CD4-positive, CD25-positive, alpha-beta regulatory T cell (primary cell): ENCODE results near the gene ACTR10. TPM values are rescaled to one million over a fixed set of nuclear protein-coding genes. Genes with fewer than 3 reads are reported as not detected.
"Not testable (repeated sequence)": the region's sequence is repeated elsewhere in the genome, so short reads cannot be mapped to it uniquely, and the experiment has no call there.

Experiments used
- ATAC-seq, 2 donors: fragments of 150-1000 bp; cut with Tn5 transposase; one replicate each; pipeline ENCODE4 v1.10.0; 2021; ENCODE audit warnings: low read depth in 2 of 2, moderate number of reproducible peaks in 2 of 2, moderate library complexity in 1 of 2
- DNase-seq, 3 donors: peaks; one replicate each; pipeline versions ENCODE4 v3.0.0 to v3.0.0-alpha.2; 2012 to 2022; ENCODE audit warnings: mixed read lengths in 1 of 3
- H3K27ac ChIP-seq: one replicate; pipeline ENCODE4 v1.7.0; 2013; ENCODE audit warnings: mild to moderate bottlenecking, low read length; ENCODE audit not compliant: insufficient read depth, poor library complexity, severe bottlenecking
- H3K27me3 ChIP-seq: one replicate; pipeline ENCODE4 v1.7.0; 2013; ENCODE audit warnings: low read length; ENCODE audit not compliant: control insufficient read depth, insufficient read depth
- H3K36me3 ChIP-seq: one replicate; pipeline ENCODE4 v1.7.0; 2013; ENCODE audit warnings: mild to moderate bottlenecking, low read length, moderate library complexity; ENCODE audit not compliant: control insufficient read depth, insufficient read depth
- H3K4me1 ChIP-seq: 2 replicates; pipeline ENCODE4 v1.7.0; 2013; ENCODE audit warnings: mild to moderate bottlenecking, low read length; ENCODE audit not compliant: insufficient read depth, control insufficient read depth, poor library complexity, severe bottlenecking
- H3K4me3 ChIP-seq: one replicate; pipeline ENCODE4 v1.7.0; 2013; ENCODE audit warnings: low read depth, mild to moderate bottlenecking, low read length, moderate library complexity
- H3K9me3 ChIP-seq, 2 experiments: 1 replicate in 1 of 2; 2 replicates in 1 of 2; pipeline ENCODE4 v1.7.0; 2013; ENCODE audit warnings: low read length in 2 of 2, mild to moderate bottlenecking in 1 of 2, moderate library complexity in 1 of 2; ENCODE audit not compliant: control insufficient read depth in 2 of 2
- H3K27ac Mint-ChIP-seq, 3 donors: one replicate each; pipeline ENCODE4 v1.8.0; 2020 to 2022; ENCODE audit warnings: mild to moderate bottlenecking in 3 of 3, mixed read lengths in 3 of 3, moderate library complexity in 2 of 3
- H3K27me3 Mint-ChIP-seq: one replicate; pipeline ENCODE4 v1.8.0; 2022; ENCODE audit warnings: mild to moderate bottlenecking, mixed read lengths
- H3K36me3 Mint-ChIP-seq: one replicate; pipeline ENCODE4 v1.8.0; 2020; ENCODE audit warnings: mixed read lengths
- H3K4me1 Mint-ChIP-seq, 4 donors: one replicate each; pipeline ENCODE4 v1.8.0; 2020 to 2022; ENCODE audit warnings: mixed read lengths in 4 of 4, mild to moderate bottlenecking in 1 of 4
- H3K4me3 Mint-ChIP-seq, 4 donors: one replicate each; pipeline ENCODE4 v1.8.0; 2020 to 2022; ENCODE audit warnings: mild to moderate bottlenecking in 4 of 4, mixed read lengths in 4 of 4, moderate library complexity in 3 of 4
- H3K9me3 Mint-ChIP-seq, 7 donors: one replicate each; pipeline ENCODE4 v1.8.0; 2020 to 2022; ENCODE audit warnings: mixed read lengths in 7 of 7, mild to moderate bottlenecking in 3 of 7, moderate library complexity in 2 of 7
- polyA plus RNA-seq, 4 donors: library from polyadenylated mRNA; unstranded; fragments of 300-500 nt; fragmentation: Illumina TruSeq; gene quantifications; one replicate each; pipeline ENCODE4 v1.2.3, GENCODE V29; 2021
- total RNA-seq: library from RNA; stranded (reverse); gene quantifications from one replicate; pipeline ENCODE4 v1.2.3, GENCODE V29; 2022

The ACTR10 gene
- total and polyA plus RNA-seq, 5 donors from 2014 or later = 43.4 to 98.3 (median 86.4) TPM

- Mint-ChIP-seq H3K9me3 (no peaks in the 10 kb centered on the region), H3K4me3 (no peak overlapping the region), H3K36me3 (peaks cover 23% of the 10 kb centered on the region), H3K27ac (no peak overlapping the region), H3K4me1 (peaks cover 4 to 22% (median 18%) of the 10 kb centered on the region in 4 donors), H3K27me3 (peaks cover 4% of the 10 kb centered on the region)
- Histone ChIP-seq H3K9me3 (no peaks in the 10 kb centered on the region), H3K36me3 (peaks cover 77% of the 10 kb centered on the region), H3K27ac (no peak overlapping the region), H3K4me1 (no peaks in the 10 kb centered on the region), H3K27me3 (no peaks in the 10 kb centered on the region), H3K4me3 (no peak overlapping the region)
- ATAC-seq (no peak), DNase-seq (no peak)
Measured at GRCh38 chr14:58258156-58258555, 58.2 kb downstream of the ACTR10 start.

- not testable (repeated sequence) for H3K27me3 Mint-ChIP-seq, H3K27ac ChIP-seq, H3K27me3 ChIP-seq, DNase-seq, ATAC-seq, H3K4me3 Mint-ChIP-seq, H3K4me1 ChIP-seq, H3K9me3 Mint-ChIP-seq, H3K4me3 ChIP-seq, H3K9me3 ChIP-seq
- peaks cover 91% of the 10 kb centered on the region for H3K36me3 ChIP-seq
- Mint-ChIP-seq H3K27ac (peak overlapping the region in 1 of 3 donors; percentile 46), H3K4me1 (peaks cover 9 to 31% (median 20%) of the 10 kb centered on the region in 4 donors), H3K36me3 (peaks cover 36% of the 10 kb centered on the region)
Measured at GRCh38 chr14:58262005-58262404, 62.1 kb downstream of the ACTR10 start.

- Mint-ChIP-seq H3K9me3 (no peaks in the 10 kb centered on the region), H3K27me3 (no peaks in the 10 kb centered on the region), H3K4me3 (no peak overlapping the region), H3K36me3 (peaks cover 34% of the 10 kb centered on the region), H3K27ac (no peak overlapping the region), H3K4me1 (peaks cover 12 to 28% (median 20%) of the 10 kb centered on the region in 4 donors)
- no peak overlapping the region for H3K4me3 ChIP-seq
- DNase-seq (no peak), ATAC-seq (no peak)
- no peaks in the 10 kb centered on the region for H3K9me3 ChIP-seq
- no peaks in the 10 kb centered on the region for H3K4me1 ChIP-seq
- H3K27me3 ChIP-seq = no peaks in the 10 kb centered on the region
- no peak overlapping the region for H3K27ac ChIP-seq
- peaks cover 93% of the 10 kb centered on the region for H3K36me3 ChIP-seq
Measured at GRCh38 chr14:58265401-58265800, 65.5 kb downstream of the ACTR10 start.

- Histone ChIP-seq H3K36me3 (peaks cover 78% of the 10 kb centered on the region), H3K9me3 (no peaks in the 10 kb centered on the region), H3K27me3 (no peaks in the 10 kb centered on the region), H3K27ac (no peak overlapping the region), H3K4me3 (no peak overlapping the region), H3K4me1 (peaks cover 16% of the 10 kb centered on the region)
- peak in 1 of 2 donors; percentile 9 for ATAC-seq
- no peaks in the 10 kb centered on the region for H3K27me3 Mint-ChIP-seq
- peaks cover 39% of the 10 kb centered on the region for H3K36me3 Mint-ChIP-seq
- no peaks in the 10 kb centered on the region for H3K9me3 Mint-ChIP-seq
- no peak overlapping the region for H3K4me3 Mint-ChIP-seq
- no peak for DNase-seq
- H3K27ac Mint-ChIP-seq = peak overlapping the region in 1 of 3 donors; percentile 10
- H3K4me1 Mint-ChIP-seq = peaks cover 19 to 56% (median 43%) of the 10 kb centered on the region in 4 donors
Measured at GRCh38 chr14:58270628-58271027, 70.7 kb downstream of the ACTR10 start.

- DNase-seq = no peak
Measured at GRCh38 chr14:58272588-58273372, 72.8 kb downstream of the ACTR10 start.

GRCh38 chr14:58274881-58275280 lies 74.9 kb downstream of the ACTR10 start:
- Mint-ChIP-seq H3K36me3 (peaks cover 22% of the 10 kb centered on the region), H3K27ac (peak overlapping the region; percentile 69 to 83 (median 73)), H3K27me3 (no peaks in the 10 kb centered on the region), H3K4me3 (peak overlapping the region; percentile 17 to 75 (median 51)), H3K9me3 (no peaks in the 10 kb centered on the region), H3K4me1 (peaks cover 16 to 74% (median 52%) of the 10 kb centered on the region in 4 donors)
- Histone ChIP-seq H3K27ac (peak overlapping the region; percentile 53), H3K27me3 (no peaks in the 10 kb centered on the region), H3K4me3 (peak overlapping the region; percentile 56), H3K4me1 (peaks cover 40% of the 10 kb centered on the region), H3K9me3 (no peaks in the 10 kb centered on the region), H3K36me3 (peaks cover 52% of the 10 kb centered on the region)
- peak in 1 of 3 donors; percentile 26 for DNase-seq
- peak; percentile 30 to 34 for ATAC-seq

More at GRCh38 chr14:58272588-58273372, 72.8 kb downstream of the ACTR10 start:
- no peaks in the 10 kb centered on the region for H3K9me3 Mint-ChIP-seq
- peaks cover 27% of the 10 kb centered on the region for H3K36me3 Mint-ChIP-seq
- peak overlapping the region in 1 of 3 donors; percentile 71 for H3K27ac Mint-ChIP-seq
- Histone ChIP-seq H3K4me3 (no peak overlapping the region), H3K36me3 (peaks cover 61% of the 10 kb centered on the region), H3K27ac (no peak overlapping the region), H3K27me3 (no peaks in the 10 kb centered on the region), H3K4me1 (peaks cover 33% of the 10 kb centered on the region), H3K9me3 (no peaks in the 10 kb centered on the region)
- H3K4me3 Mint-ChIP-seq = no peak overlapping the region
- ATAC-seq = no peak
- H3K4me1 Mint-ChIP-seq = peaks cover 17 to 68% (median 50%) of the 10 kb centered on the region in 4 donors
- no peaks in the 10 kb centered on the region for H3K27me3 Mint-ChIP-seq

- H3K36me3 Mint-ChIP-seq = peaks cover 17% of the 10 kb centered on the region
- no peaks in the 10 kb centered on the region for H3K9me3 Mint-ChIP-seq
- peak overlapping the region; percentile 53 for H3K27ac ChIP-seq
- DNase-seq (no peak), ATAC-seq (no peak)
- H3K4me3 ChIP-seq = peak overlapping the region; percentile 56
- no peaks in the 10 kb centered on the region for H3K27me3 ChIP-seq
- H3K9me3 ChIP-seq = no peaks in the 10 kb centered on the region
- H3K36me3 ChIP-seq = peaks cover 46% of the 10 kb centered on the region
- peaks cover 42% of the 10 kb centered on the region for H3K4me1 ChIP-seq
- H3K27ac Mint-ChIP-seq = peak overlapping the region; percentile 26 to 83 (median 69)
- peak overlapping the region; percentile 18 to 77 (median 59) for H3K4me3 Mint-ChIP-seq
- peaks cover 16 to 72% (median 53%) of the 10 kb centered on the region in 4 donors for H3K4me1 Mint-ChIP-seq
- no peaks in the 10 kb centered on the region for H3K27me3 Mint-ChIP-seq
Measured at GRCh38 chr14:58275527-58276190, 75.7 kb downstream of the ACTR10 start.
